RCC 7860 (cell line): Measurements from ENCODE around the gene RASAL1.
A peak's percentile ranks its signal among the peaks of the same experiment; 100 is the strongest.

Experiments used
- DNase-seq: peaks from one replicate; pipeline ENCODE4 v3.0.0-alpha.2; 2015; ENCODE audit warnings: low spot score
- FAIRE-seq: peaks from 2 replicates; lab custom pipeline; 2012; peaks lifted over from hg19 to GRCh38; lab: Jason Lieb, UNC

Gene RASAL1

GRCh38 chr12:113099364-113099763 lies 36.2 kb downstream of the RASAL1 start:
- no peak for DNase-seq
- FAIRE-seq: no peak

GRCh38 chr12:113098441-113099028 lies 37.0 kb downstream of the RASAL1 start:
- DNase-seq: peak; percentile 85
- FAIRE-seq: peak; percentile 86

DNA sequence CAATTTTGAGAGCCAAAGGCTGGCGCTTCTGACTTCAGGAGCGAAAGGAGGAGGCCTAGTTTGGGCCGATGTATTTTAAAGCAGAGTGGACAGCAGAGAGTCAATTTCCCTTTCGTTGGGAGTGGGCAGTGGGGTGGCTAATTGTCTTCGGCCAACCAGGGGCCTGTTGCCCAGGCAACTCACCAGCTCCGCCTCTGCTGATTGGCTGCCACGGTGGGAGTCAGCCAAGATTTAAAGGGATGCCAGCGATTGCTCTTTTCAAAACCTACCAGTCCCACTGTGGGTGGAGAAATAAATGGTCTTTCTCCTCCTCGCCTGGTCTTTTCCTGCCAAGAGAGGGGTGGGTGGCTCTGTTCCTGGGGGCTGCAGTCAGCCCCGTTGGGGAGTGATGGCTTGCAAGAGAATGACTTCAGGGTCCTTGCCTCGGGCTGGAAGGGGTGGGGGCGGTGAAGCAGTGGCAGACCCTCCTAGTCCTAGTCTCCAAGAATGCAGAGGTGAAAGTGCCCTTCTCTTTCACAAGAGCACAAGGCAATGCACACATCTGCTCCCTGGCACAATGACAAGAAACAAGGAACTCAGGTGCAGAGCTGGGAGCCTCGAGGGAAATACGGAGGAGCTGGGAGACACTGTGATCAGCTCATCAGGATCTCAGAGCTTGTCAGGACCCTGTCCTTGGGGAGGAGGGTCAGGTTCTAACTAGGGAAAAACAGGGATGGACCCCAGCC lies 37.7 kb downstream of the RASAL1 start:
- DNase-seq (no peak), FAIRE-seq (no peak)

GRCh38 chr12:113096675-113097461 lies 38.7 kb downstream of the RASAL1 start:
- no peak for DNase-seq
- no peak for FAIRE-seq

- DNase-seq: no peak
- FAIRE-seq: no peak
Measured at GRCh38 chr12:113095405-113095804, 40.2 kb downstream of the RASAL1 start.

GRCh38 chr12:113094738-113095137 lies 40.8 kb downstream of the RASAL1 start:
- FAIRE-seq: no peak
- DNase-seq: no peak

GRCh38 chr12:113093409-113094101 lies 42.0 kb downstream of the RASAL1 start:
- no peak for FAIRE-seq

GRCh38 chr12:113092607-113093408 lies 42.8 kb downstream of the RASAL1 start:
- no peak for DNase-seq
- no peak for FAIRE-seq

More at GRCh38 chr12:113093409-113094101, 42.0 kb downstream of the RASAL1 start:
- no peak for DNase-seq

DNA sequence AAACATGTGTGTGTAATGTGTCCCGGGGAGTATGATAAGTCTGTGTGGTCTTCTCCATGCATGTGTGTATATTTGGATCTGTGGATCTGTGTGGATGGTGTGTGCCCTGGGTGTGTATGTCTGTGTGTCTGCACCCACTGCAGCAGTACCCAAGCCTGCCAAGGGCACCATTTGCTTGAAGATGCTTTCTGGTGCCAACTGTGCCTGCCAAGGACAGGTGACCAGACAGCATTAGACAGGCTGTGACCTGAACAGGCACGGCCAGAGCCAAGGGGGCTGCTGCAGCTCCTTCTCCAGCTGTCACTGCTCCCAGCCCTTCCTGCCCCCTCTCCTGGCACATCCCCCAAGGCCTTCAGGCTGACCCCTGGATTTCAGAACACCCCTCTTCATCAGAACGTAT lies 44.1 kb downstream of the RASAL1 start:
- no peak for FAIRE-seq
- DNase-seq: no peak

DNA sequence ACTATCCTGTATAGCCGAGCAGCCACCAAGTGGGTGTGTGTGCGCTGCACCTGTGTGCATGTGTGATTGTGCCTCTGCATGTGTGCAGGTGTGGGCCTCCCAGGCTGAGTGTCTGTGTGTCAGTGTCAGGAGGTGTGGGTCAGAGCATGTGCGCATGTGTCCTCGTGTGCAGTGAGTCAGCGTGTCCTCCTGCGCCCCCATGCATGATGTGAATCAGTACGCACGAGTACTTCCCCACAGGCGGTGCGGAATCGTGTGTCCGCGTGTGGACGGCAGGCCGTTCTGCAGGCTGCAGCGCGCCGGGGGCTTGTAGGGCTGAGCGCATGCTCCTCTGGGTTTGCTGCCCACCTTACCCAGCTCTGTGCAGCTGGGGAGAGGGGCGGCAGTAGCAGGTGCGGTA lies 44.8 kb downstream of the RASAL1 start:
- no peak for FAIRE-seq

GRCh38 chr12:113089839-113090238 lies 45.7 kb downstream of the RASAL1 start:
- no peak for FAIRE-seq
- no peak for DNase-seq

More for the DNA sequence above, 44.8 kb downstream of the RASAL1 start:
- no peak for DNase-seq

GRCh38 chr12:113088971-113089756 lies 46.4 kb downstream of the RASAL1 start:
- no peak for FAIRE-seq
- no peak for DNase-seq

DNA sequence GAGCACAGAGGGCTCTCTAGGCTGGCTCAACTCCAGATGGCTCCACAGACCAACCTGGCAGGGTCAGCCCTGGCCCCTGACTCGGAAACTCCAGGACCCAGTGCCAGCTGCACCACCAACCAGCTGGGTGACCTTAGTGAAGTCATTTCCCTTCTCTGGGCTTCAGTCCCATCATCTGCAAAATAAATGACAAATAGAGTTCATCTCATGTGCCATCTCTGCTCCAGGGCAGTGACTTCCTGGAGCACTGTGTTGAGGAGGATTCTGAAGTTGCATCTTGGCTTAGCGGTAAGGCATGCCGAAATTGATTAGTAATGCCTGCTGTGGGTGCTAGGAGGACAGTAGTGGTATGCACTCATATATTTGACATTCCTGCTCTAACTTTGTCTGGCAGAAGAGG lies 47.5 kb downstream of the RASAL1 start:
- FAIRE-seq (no peak), DNase-seq (no peak)

DNA sequence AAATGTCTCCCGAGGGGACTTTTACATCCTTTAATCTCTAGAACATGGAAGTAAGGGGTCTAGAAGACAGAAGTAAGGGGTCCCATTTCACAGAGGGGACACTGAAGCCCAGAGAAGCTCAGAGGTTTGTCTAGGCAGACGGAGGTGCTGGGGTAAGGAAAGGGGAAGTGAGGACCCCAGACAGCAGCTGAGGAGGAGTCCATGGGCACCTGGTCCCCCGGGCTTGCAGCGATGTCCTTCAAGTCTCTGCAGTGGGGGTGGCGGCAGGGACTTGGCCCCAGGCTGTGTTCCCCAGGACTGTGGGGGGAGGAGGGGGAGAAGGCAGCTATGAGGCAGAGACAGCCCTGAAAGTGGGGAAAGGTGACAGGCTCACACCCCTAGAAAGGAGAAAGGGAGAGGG lies 48.4 kb downstream of the RASAL1 start:
- no peak for FAIRE-seq
- no peak for DNase-seq

GRCh38 chr12:113086249-113087164 lies 49.1 kb downstream of the RASAL1 start:
- FAIRE-seq: no peak

GRCh38 chr12:113083863-113084435 lies 51.6 kb downstream of the RASAL1 start:
- FAIRE-seq: no peak
- DNase-seq: no peak

More at GRCh38 chr12:113086249-113087164, 49.1 kb downstream of the RASAL1 start:
- peak; percentile 38 for DNase-seq

GRCh38 chr12:113082486-113083148 lies 52.9 kb downstream of the RASAL1 start:
- no peak for DNase-seq
- no peak for FAIRE-seq

DNA sequence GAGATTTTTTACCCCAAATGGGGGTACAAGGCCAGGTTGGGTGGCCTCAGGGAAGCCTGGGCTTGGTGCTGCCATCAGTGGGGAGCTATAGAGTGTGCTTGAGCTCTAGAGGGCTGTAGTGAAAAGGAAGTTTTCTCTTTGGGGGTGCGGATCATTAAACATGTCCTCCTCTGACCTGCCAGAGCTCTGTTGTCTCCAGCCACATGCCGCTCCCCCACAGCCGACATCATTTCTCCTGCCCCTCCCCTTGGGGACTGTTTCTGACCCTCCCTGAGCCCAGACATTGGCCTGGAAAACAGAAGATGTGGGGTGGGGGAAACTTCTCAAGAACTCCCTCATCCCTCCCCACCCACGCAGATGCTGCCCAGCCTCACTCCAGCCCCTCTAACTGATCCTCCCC lies 53.7 kb downstream of the RASAL1 start:
- DNase-seq: no peak
- FAIRE-seq: no peak
